GM19351 (cell line): ENCODE data around the gene SDF4.

Experiments
- ATAC-seq: cut with Tn5 transposase; IDR thresholded peaks from one replicate; pipeline ENCODE4 v1.9.1; 2021; ENCODE audit warnings: mild to moderate bottlenecking, moderate library complexity; ENCODE audit not compliant: unreplicated experiment

Gene SDF4

GRCh38 chr1:1168451-1169411 is 63.1 kb downstream of the SDF4 start:
- no peak for ATAC-seq

DNA sequence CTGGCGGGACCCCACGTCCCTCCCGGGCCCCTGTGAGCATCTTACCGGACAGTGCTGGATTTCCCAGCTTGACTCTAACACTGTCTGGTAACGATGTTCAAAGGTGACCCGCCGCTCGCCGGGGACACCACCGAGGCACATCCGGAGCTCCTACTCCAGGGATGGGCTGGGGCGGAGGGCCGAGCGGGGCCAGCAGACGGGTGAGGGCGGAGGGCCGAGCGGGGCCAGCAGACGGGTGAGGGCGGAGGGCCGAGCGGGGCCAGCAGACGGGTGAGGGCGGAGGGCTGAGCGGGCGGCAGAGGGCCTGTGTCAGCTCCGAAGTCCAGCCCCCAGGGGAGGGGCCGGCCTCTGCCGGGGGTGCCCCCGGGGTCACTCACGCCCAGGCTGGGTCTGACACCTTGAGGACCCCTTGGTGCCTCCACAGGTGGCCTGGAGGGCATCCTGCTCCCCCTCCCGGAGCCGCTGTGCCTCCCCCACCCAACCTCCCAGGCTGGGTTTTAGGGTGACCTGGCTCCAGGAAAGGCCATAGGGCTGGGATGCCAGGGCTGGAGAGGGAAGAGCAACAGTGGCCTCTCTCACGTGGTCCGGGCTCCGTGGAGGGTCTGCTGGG is 63.9 kb downstream of the SDF4 start:
- no peak for ATAC-seq

- no peak for ATAC-seq
Measured at GRCh38 chr1:1167398-1167821, 64.4 kb downstream of the SDF4 start.
